Psoas muscle (tissue), 8 donors: ENCODE data around the gene NOL9. TPM values are rescaled to one million over a fixed set of nuclear protein-coding genes. Genes with fewer than 3 reads are reported as not detected.

Experiments
- ATAC-seq, 4 donors: fragments of 200-7000 bp; cut with Tn5 transposase; one replicate each; pipeline ENCODE4 v1.9.1; 2020; ENCODE audit warnings: moderate library complexity in 3 of 4, mild to moderate bottlenecking in 2 of 4
- DNase-seq, 2 donors: peaks; one replicate each; pipeline ENCODE4 v3.0.0-alpha.2; 2020
- H3K27ac ChIP-seq: fragments of 200-600 bp; one replicate; pipeline ENCODE4 v1.8.0; 2022
- H3K27me3 ChIP-seq, 3 donors: fragments of 200-600 bp in 1 of 3; one replicate each; pipeline versions ENCODE4 v1.6.1 to v1.8.0; 2013 to 2022; ENCODE audit warnings: low read length in 2 of 3, mild to moderate bottlenecking in 2 of 3, moderate library complexity in 1 of 3; ENCODE audit not compliant: insufficient read depth in 3 of 3
- H3K36me3 ChIP-seq, 2 donors: fragments of 200-600 bp in 1 of 2; one replicate each; pipeline versions ENCODE4 v1.6.1 to v1.8.0; 2013 to 2022; ENCODE audit warnings: low read depth in 1 of 2, mild to moderate bottlenecking in 1 of 2, moderate library complexity in 1 of 2; ENCODE audit not compliant: insufficient read depth in 1 of 2
- H3K4me1 ChIP-seq: fragments of 200-600 bp; one replicate; pipeline ENCODE4 v1.8.0; 2022
- H3K4me3 ChIP-seq: fragments of 200-600 bp; one replicate; pipeline ENCODE4 v1.8.0; 2022; ENCODE audit warnings: mild to moderate bottlenecking
- H3K9me3 ChIP-seq: fragments of 200-600 bp; one replicate; pipeline ENCODE4 v1.8.0; 2022
- CTCF ChIP-seq: fragments of 200-600 bp; IDR thresholded peaks from one replicate; pipeline ENCODE4 v1.8.0; 2022; ENCODE audit warnings: antibody characterized with exemption
- WGBS, 3 donors: extraction: QIAGEN DNeasy Blood & Tissue Kit; methylation state at CpG; one replicate each; pipeline versions ENCODE4 v1.1.6 to v1.1.7; 2013; 5-methylcytosine and 5-hydroxymethylcytosine counted together
- intact Hi-C, 2 donors: fragments of 100-400 bp; cut with DNase I; formaldehyde crosslinking; loops; one replicate each; pipeline versions ENCODE4 v1.11.0 to v1.14.2; 2022
- polyA plus RNA-seq, 3 donors: library from polyadenylated mRNA; stranded (reverse); fragments of 200-250 nt; gene quantifications; one replicate each; pipeline ENCODE4 v1.2.3, GENCODE V29; 2013
- total RNA-seq, 4 donors: library from RNA; stranded (reverse); fragmentation: NEBNext Ultra II Directional in 2 of 4; extraction: Animal tissue kit (Norgen Biotek cat#: 25700) in 2 of 4; gene quantifications; one replicate each; pipeline versions ENCODE4 v1.2.1 to v1.2.4, GENCODE V29; 2021 to 2023
- donor health status: healthy with polysubstance abuse.
- donor health status: DM: no; HTN: no; CAD: no; lungs with moderate emphysema.
- donor health status: Bipolar disorder and iron deficiency.
- donor health status: healthy.
- donor health status: DM: yes; HTN: yes; CAD: no.
- donor health status: DM: no; HTN: no; CAD: no.
- donor health status: DM: no; HTN: no; CAD: no.
- donor health status: DM: yes; HTN: yes; CAD: no.

The NOL9 gene
- total and polyA plus RNA-seq, 7 donors, result 5.0 to 26.1 (median 17.1) TPM

DNA sequence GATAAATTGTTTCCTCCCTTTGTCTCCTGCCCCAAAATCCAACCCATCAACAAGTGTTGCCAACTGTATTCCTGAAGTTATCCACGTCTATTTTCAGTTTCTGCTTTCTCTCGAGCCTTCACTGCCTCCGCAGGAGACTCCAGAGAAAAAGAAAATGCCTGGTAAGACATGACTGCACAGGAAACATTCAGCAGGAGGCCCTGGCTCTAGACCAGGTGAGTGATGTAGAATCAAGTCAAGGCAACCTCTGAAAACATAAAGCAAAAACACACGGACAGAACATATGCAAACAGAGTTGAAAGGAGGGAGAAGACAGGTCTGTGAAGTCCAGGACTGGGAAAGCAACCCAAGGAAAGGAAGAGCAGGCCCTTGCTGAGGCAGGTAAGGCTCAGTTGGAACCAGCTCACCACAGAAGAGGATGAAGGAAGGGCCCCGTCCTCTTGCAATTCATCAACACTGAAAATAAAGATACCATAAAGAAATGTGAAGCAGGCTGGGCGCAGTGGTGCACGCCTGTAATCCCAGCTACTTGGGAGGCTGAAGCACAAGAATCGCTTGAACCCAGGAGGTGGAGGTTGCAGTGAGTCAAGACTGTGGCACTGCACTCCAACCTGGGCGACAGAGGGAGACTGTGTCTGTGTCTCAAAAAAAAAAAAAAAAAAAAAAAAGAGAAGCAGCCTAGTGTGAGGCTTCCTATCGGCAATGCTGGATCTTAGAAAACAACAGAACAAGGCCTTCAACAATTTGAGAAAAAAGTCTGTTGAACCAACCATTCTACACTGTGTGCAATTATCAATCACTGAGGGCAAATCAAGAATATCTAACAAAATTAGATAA lies 8.8 kb downstream of the NOL9 start:
- 57 to 70% (median 60%) methylated on average over 10 of the region's 10 CpGs for WGBS, 3 donors
- intact Hi-C loops, result no loop called here

GRCh38 chr1:6544831-6545230 lies 9.5 kb downstream of the NOL9 start:
- intact Hi-C loops, result no loop called here
- DNase-seq, result no peak
- 78 to 81% (median 80%) methylated on average over 3 of the region's 3 CpGs for WGBS, 3 donors
- Histone ChIP-seq H3K27ac (no peak overlapping the region), H3K4me3 (no peak overlapping the region), H3K9me3 (no peaks in the 10 kb centered on the region), H3K4me1 (no peaks in the 10 kb centered on the region), H3K36me3 (peaks cover 9 to 92% of the 10 kb centered on the region in 2 donors), H3K27me3 (no peaks in the 10 kb centered on the region)
- no peak for ATAC-seq
- no peak for TF ChIP-seq CTCF

More for the DNA sequence above, 8.8 kb downstream of the NOL9 start:
- no peaks in the 10 kb centered on the region for H3K4me1 ChIP-seq
- no peak overlapping the region for H3K4me3 ChIP-seq
- peaks cover 9 to 94% of the 10 kb centered on the region in 2 donors for H3K36me3 ChIP-seq
- H3K27ac ChIP-seq, result no peak overlapping the region
- ATAC-seq (no peak), DNase-seq (no peak)
- TF ChIP-seq CTCF, result no peak
- H3K9me3 ChIP-seq, result no peaks in the 10 kb centered on the region
- H3K27me3 ChIP-seq, result no peaks in the 10 kb centered on the region

GRCh38 chr1:6538956-6539355 lies 15.4 kb downstream of the NOL9 start:
- H3K27me3 ChIP-seq, result no peaks in the 10 kb centered on the region
- no peak overlapping the region for H3K4me3 ChIP-seq
- DNase-seq, result no peak
- no peak for ATAC-seq
- intact Hi-C loops, result no loop called here
- peaks cover 0 to 89% of the 10 kb centered on the region in 2 donors for H3K36me3 ChIP-seq
- H3K9me3 ChIP-seq, result no peaks in the 10 kb centered on the region
- TF ChIP-seq CTCF, result no peak
- 53 to 69% (median 59%) methylated on average over 3 of the region's 3 CpGs for WGBS, 3 donors
- no peak overlapping the region for H3K27ac ChIP-seq
- H3K4me1 ChIP-seq, result no peaks in the 10 kb centered on the region

DNA sequence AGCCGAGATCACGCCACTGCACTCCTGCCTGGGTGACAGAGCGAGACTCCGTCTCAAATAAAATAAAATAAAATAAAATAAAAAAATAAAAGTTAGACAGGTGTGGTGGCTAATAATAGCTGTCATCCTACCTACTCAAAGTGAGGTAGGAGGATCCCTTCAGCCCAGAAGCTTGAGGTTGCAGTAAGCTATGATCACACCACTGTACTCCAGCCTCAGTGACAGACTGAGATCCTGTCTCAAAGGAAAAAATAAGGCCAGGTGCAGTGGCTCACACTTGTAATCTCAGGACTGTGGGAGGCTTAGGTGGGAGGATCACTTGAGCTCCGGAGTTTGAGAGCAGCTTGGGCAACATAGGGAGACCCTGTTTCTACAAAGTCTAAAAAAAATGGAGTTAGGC lies 18.0 kb downstream of the NOL9 start:
- no peaks in the 10 kb centered on the region for H3K27me3 ChIP-seq
- peaks cover 14 to 92% of the 10 kb centered on the region in 2 donors for H3K36me3 ChIP-seq
- ATAC-seq, result no peak
- no peaks in the 10 kb centered on the region for H3K9me3 ChIP-seq
- H3K4me1 ChIP-seq, result no peaks in the 10 kb centered on the region
- WGBS, 3 donors, result 75 to 88% (median 80%) methylated on average over 5 of the region's 5 CpGs
- intact Hi-C loops, result no loop called here
- no peak for DNase-seq
- H3K4me3 ChIP-seq, result no peak overlapping the region
- no peak for TF ChIP-seq CTCF
- H3K27ac ChIP-seq, result no peak overlapping the region
